Measurements from ENCODE around the gene ALOX12B. TPM values are rescaled to one million over a fixed set of nuclear protein-coding genes. Genes with fewer than 3 reads are reported as not detected.

The ALOX12B gene
- polyA plus RNA-seq, 1 of the 3 experiments (the other 2 are of a cell fraction), result 0.20 TPM

GRCh38 chr17:8053600-8053999 lies 33.9 kb downstream of the ALOX12B start (continued):
- TF ChIP-seq CTCF (IDR thresholded peaks at IDR 0.05), result no peak
- TF ChIP-seq, protein P1, sequence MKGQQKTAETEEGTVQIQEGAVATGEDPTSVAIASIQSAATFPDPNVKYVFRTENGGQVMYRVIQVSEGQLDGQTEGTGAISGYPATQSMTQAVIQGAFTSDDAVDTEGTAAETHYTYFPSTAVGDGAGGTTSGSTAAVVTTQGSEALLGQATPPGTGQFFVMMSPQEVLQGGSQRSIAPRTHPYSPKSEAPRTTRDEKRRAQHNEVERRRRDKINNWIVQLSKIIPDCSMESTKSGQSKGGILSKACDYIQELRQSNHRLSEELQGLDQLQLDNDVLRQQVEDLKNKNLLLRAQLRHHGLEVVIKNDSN (IDR thresholded peaks at IDR 0.05; ENCODE audit: borderline replicate concordance, low read depth), result no peak
- no peak for TF ChIP-seq EZH2phosphoT487 (IDR thresholded peaks at IDR 0.05; ENCODE audit: borderline replicate concordance, low read depth)

DNA sequence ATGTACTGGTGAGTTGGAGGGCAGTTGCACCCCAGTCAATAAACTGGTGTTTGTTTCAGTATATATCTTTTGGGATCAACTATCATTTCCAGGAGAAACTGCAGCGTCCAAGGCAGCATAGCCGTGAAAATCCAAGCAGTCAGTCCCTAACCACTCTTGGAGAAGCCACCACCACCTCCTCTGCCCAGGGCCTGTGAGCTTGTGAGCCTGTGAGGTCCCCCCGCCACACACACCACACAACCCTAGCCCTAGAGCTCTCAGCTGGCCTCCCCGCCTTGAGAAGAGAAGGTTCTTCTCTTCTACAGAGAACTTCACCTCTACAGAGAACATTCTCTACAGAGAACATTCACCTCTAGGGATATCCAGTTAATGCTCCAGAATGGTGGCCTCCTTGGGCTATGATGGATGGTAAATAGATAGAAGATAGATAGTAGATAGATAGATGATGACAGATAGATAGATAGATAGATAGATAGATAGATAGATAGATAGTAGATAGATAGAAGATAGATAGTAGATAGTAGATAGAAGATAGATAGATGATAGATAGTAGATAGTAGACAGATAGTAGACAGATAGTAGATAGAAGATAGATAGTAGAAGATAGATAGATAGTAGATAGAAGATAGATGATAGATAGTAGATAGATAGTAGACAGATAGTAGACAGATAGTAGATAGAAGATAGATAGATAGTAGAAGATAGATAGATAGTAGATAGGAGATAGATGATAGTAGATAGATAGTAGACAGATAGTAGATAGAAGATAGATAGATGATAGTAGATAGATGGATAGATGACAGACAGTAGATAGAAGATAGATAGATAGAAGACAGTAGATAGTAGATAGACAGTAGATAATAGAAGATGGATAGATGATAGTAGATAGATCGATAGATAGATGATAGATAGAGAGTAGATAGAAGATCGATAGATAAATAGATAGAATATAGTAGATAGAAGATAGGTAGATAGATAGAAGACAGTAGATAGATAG lies 35.0 kb downstream of the ALOX12B start:
- H3K4me2 ChIP-seq, result no peak overlapping the region
- no peaks in the 10 kb centered on the region; a peak in 1 of 4 replicates for H3K4me1 ChIP-seq (ENCODE audit: control insufficient read depth in 1 of 2, insufficient read depth in 2 of 2, low read depth in 1 of 2, low read length in 1 of 2)
- DNase-seq, result no peak
- no peaks in the 10 kb centered on the region for H3K9me3 ChIP-seq
- POLR2A ChIA-PET, result no interaction called here
- H3F3A ChIP-seq (replicated peaks; ENCODE audit: insufficient read depth), result no peaks in the 10 kb centered on the region
- H3K27ac ChIP-seq (ENCODE audit: low read depth in 2 of 2, low read length in 1 of 2), result no peak overlapping the region
- H3K4me3 ChIP-seq (ENCODE audit: low read depth in 2 of 2, low read length in 1 of 2), result no peak overlapping the region
- no peak overlapping the region for H3K9ac ChIP-seq
- no peaks in the 10 kb centered on the region for H3K79me2 ChIP-seq (ENCODE audit: insufficient read depth)
- 45% methylated on average over 6 of the region's 6 CpGs for WGBS (ENCODE audit: low lambda C conversion rate)
- TF ChIP-seq, protein P2, sequence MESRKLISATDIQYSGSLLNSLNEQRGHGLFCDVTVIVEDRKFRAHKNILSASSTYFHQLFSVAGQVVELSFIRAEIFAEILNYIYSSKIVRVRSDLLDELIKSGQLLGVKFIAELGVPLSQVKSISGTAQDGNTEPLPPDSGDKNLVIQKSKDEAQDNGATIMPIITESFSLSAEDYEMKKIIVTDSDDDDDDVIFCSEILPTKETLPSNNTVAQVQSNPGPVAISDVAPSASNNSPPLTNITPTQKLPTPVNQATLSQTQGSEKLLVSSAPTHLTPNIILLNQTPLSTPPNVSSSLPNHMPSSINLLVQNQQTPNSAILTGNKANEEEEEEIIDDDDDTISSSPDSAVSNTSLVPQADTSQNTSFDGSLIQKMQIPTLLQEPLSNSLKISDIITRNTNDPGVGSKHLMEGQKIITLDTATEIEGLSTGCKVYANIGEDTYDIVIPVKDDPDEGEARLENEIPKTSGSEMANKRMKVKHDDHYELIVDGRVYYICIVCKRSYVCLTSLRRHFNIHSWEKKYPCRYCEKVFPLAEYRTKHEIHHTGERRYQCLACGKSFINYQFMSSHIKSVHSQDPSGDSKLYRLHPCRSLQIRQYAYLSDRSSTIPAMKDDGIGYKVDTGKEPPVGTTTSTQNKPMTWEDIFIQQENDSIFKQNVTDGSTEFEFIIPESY (IDR thresholded peaks at IDR 0.05; ENCODE audit: borderline replicate concordance, low read depth), result no peak
- TF ChIP-seq SMC3 (IDR thresholded peaks at IDR 0.05; ENCODE audit: low read depth, low read length) (no peak), CHD2 (IDR thresholded peaks at IDR 0.05; ENCODE audit: low read length, partially characterized antibody) (no peak), EZH2phosphoT487 (IDR thresholded peaks at IDR 0.05; ENCODE audit: borderline replicate concordance, low read depth) (no peak), REST (IDR thresholded peaks at IDR 0.05; ENCODE audit: low read depth, low read length) (no peak), GABPA (IDR thresholded peaks at IDR 0.05; ENCODE audit: low read depth) (no peak), TCF12 (IDR thresholded peaks at IDR 0.05) (no peak), FOXJ3 (CRISPR knock-in tag; IDR thresholded peaks at IDR 0.05) (no peak), NFIC (IDR thresholded peaks at IDR 0.05; ENCODE audit: borderline replicate concordance) (no peak), TEAD4 (IDR thresholded peaks at IDR 0.05; ENCODE audit: borderline replicate concordance, insufficient read depth) (no peak), RCOR1 (IDR thresholded peaks at IDR 0.05; ENCODE audit: low read length) (no peak), MXI1 (IDR thresholded peaks at IDR 0.05; ENCODE audit: low read depth, low read length) (no peak), RAD21 (IDR thresholded peaks at IDR 0.05; ENCODE audit: low read length) (no peak), TAF1 (IDR thresholded peaks at IDR 0.05; ENCODE audit: borderline replicate concordance, low read depth, low read length) (no peak), GATA2 (CRISPR knock-in tag; IDR thresholded peaks at IDR 0.05) (no peak), FOSL2 (IDR thresholded peaks at IDR 0.05; ENCODE audit: borderline replicate concordance, low read depth) (no peak), MEF2A (IDR thresholded peaks at IDR 0.05; ENCODE audit: borderline replicate concordance, low read depth) (no peak), NRF1 (IDR thresholded peaks at IDR 0.05; ENCODE audit: low read depth, low read length) (no peak)
- no peaks in the 10 kb centered on the region for H4K20me1 ChIP-seq (ENCODE audit: insufficient read depth)
- no peak overlapping the region for H2AFZ ChIP-seq (ENCODE audit: low read depth)
- no peaks in the 10 kb centered on the region for H3K36me3 ChIP-seq (replicated peaks in 1 of 2; ENCODE audit: control insufficient read depth in 1 of 2, insufficient read depth in 2 of 2, low read length in 1 of 2)
- H3K9me2 ChIP-seq, result no peaks in the 10 kb centered on the region
- H3K27me3 ChIP-seq (ENCODE audit: insufficient read depth), result no peaks in the 10 kb centered on the region
- CTCF ChIA-PET, result interaction anchor here (0.7 to 1.8 kb wide), 8 partner anchors 8 to 58 kb away, joined by 3 to 5 read pairs (median 4); no protein-coding TSS in a partner anchor
